ENCODE results near the gene SREK1.

- TF ChIP-seq NFE2 (IDR thresholded peaks at IDR 0.05; ENCODE audit: low read depth) (no peak), SMAD3 (CRISPR knock-in tag; conservative IDR thresholded peaks at IDR 0.05) (no peak), SIN3A (IDR thresholded peaks at IDR 0.05; ENCODE audit: borderline replicate concordance in 2 of 2, control insufficient read depth in 1 of 2, low read depth in 2 of 2, low read length in 2 of 2) (no peak), ZBED1 (IDR thresholded peaks at IDR 0.05) (no peak), POLR2AphosphoS5 (IDR thresholded peaks at IDR 0.05; ENCODE audit: control insufficient read depth, insufficient read depth, low read depth, low read length) (no peak), LARP7 (IDR thresholded peaks at IDR 0.05) (no peak), NRF1 (conservative IDR thresholded peaks at IDR 0.05 in 1 of 2, IDR thresholded peaks at IDR 0.05 in 1 of 2) (no peak)
- TF ChIP-seq, protein P1, sequence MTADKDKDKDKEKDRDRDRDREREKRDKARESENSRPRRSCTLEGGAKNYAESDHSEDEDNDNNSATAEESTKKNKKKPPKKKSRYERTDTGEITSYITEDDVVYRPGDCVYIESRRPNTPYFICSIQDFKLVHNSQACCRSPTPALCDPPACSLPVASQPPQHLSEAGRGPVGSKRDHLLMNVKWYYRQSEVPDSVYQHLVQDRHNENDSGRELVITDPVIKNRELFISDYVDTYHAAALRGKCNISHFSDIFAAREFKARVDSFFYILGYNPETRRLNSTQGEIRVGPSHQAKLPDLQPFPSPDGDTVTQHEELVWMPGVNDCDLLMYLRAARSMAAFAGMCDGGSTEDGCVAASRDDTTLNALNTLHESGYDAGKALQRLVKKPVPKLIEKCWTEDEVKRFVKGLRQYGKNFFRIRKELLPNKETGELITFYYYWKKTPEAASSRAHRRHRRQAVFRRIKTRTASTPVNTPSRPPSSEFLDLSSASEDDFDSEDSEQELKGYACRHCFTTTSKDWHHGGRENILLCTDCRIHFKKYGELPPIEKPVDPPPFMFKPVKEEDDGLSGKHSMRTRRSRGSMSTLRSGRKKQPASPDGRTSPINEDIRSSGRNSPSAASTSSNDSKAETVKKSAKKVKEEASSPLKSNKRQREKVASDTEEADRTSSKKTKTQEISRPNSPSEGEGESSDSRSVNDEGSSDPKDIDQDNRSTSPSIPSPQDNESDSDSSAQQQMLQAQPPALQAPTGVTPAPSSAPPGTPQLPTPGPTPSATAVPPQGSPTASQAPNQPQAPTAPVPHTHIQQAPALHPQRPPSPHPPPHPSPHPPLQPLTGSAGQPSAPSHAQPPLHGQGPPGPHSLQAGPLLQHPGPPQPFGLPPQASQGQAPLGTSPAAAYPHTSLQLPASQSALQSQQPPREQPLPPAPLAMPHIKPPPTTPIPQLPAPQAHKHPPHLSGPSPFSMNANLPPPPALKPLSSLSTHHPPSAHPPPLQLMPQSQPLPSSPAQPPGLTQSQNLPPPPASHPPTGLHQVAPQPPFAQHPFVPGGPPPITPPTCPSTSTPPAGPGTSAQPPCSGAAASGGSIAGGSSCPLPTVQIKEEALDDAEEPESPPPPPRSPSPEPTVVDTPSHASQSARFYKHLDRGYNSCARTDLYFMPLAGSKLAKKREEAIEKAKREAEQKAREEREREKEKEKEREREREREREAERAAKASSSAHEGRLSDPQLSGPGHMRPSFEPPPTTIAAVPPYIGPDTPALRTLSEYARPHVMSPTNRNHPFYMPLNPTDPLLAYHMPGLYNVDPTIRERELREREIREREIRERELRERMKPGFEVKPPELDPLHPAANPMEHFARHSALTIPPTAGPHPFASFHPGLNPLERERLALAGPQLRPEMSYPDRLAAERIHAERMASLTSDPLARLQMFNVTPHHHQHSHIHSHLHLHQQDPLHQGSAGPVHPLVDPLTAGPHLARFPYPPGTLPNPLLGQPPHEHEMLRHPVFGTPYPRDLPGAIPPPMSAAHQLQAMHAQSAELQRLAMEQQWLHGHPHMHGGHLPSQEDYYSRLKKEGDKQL (CRISPR knock-in tag; IDR thresholded peaks at IDR 0.05; ENCODE audit: borderline replicate concordance) = no peak
These were observed 43.2 kb upstream of the SREK1 start for GRCh38 chr5:66100851-66101250.
